H1 (cell line): ENCODE data around the gene ZNF641. TPM values are rescaled to one million over a fixed set of nuclear protein-coding genes. Genes with fewer than 3 reads are reported as not detected.

Experiments used
- CTCF ChIA-PET: fragments of 300-600 bp; sonication (Branson Sonifier 250); formaldehyde crosslinking; loops from one replicate; lab custom pipeline; 2021; ENCODE audit not compliant: partially characterized antibody; lab: Charles Lee
- POLR2A ChIA-PET: fragments of 300-600 bp; sonication (Branson Sonifier 250); formaldehyde crosslinking; loops from one replicate; lab custom pipeline; 2021; ENCODE audit warnings: inconsistent platforms; ENCODE audit not compliant: partially characterized antibody; lab: Charles Lee
- DNase-seq, 2 experiments: peaks; one replicate each; pipeline versions ENCODE4 v3.0.0 to v3.0.0-alpha.2; 2010 to 2022; ENCODE audit warnings: low spot score in 2 of 2, low read depth in 1 of 2, mixed read lengths in 1 of 2
- FAIRE-seq: peaks from 2 replicates; lab custom pipeline; 2011; peaks lifted over from hg19 to GRCh38; lab: Jason Lieb, UNC
- H2AFZ ChIP-seq: 2 replicates; pipeline ENCODE4 v1.8.1; 2012; ENCODE audit warnings: low read length, inconsistent platforms
- H2AK5ac ChIP-seq: 2 replicates; pipeline ENCODE4 v1.6.1; 2013; ENCODE audit warnings: low read depth, low read length
- H2BK120ac ChIP-seq: replicated peaks from 2 replicates; pipeline ENCODE3; 2013; ENCODE audit warnings: low read depth, low read length, inconsistent platforms
- H2BK12ac ChIP-seq: 2 replicates; pipeline ENCODE4 v1.6.1; 2013; ENCODE audit warnings: low read depth, low read length
- H2BK15ac ChIP-seq: 2 replicates; pipeline ENCODE4 v1.6.1; 2013; ENCODE audit warnings: low read length
- H2BK20ac ChIP-seq: 2 replicates; pipeline ENCODE4 v1.6.1; 2013; ENCODE audit warnings: low read length
- H2BK5ac ChIP-seq: 2 replicates; pipeline ENCODE4 v1.6.1; 2013; ENCODE audit warnings: low read depth, low read length
- H3K14ac ChIP-seq: 2 replicates; pipeline ENCODE4 v1.6.1; 2013; ENCODE audit warnings: inconsistent platforms; ENCODE audit not compliant: insufficient read length
- H3K18ac ChIP-seq: 2 replicates; pipeline ENCODE4 v1.6.1; 2013; ENCODE audit warnings: low read length; ENCODE audit errors: extremely low read depth
- H3K23ac ChIP-seq: 2 replicates; pipeline ENCODE4 v1.6.1; 2013; ENCODE audit warnings: inconsistent platforms; ENCODE audit not compliant: insufficient read length
- H3K23me2 ChIP-seq: 2 replicates; pipeline ENCODE4 v1.6.1; 2013; ENCODE audit warnings: low read depth, low read length
- H3K27ac ChIP-seq: 2 replicates; pipeline ENCODE4 v1.6.1; 2011; ENCODE audit warnings: low read depth, low read length, inconsistent platforms
- H3K27me3 ChIP-seq, 4 experiments: replicated peaks in 1 of 4; 1 replicate in 1 of 4; 2 replicates in 3 of 4; pipeline versions ENCODE4 v1.6.1 to v1.8.1; 2011 to 2013; ENCODE audit warnings: low read length in 3 of 4, mild to moderate bottlenecking in 3 of 4, inconsistent platforms in 2 of 4, mixed read lengths in 2 of 4, moderate library complexity in 1 of 4; ENCODE audit not compliant: control insufficient read depth in 3 of 4, insufficient read depth in 3 of 4; ENCODE audit errors: extremely low read depth in 1 of 4
- H3K36me3 ChIP-seq, 4 experiments: 2 replicates each; pipeline versions ENCODE4 v1.6.1 to v1.8.1; 2011 to 2013; ENCODE audit warnings: mild to moderate bottlenecking in 4 of 4, low read length in 3 of 4, moderate library complexity in 2 of 4, control low read depth in 1 of 4, inconsistent platforms in 1 of 4; ENCODE audit not compliant: insufficient read depth in 4 of 4, control insufficient read depth in 2 of 4
- H3K4ac ChIP-seq: replicated peaks from 2 replicates; pipeline ENCODE3; 2013; ENCODE audit warnings: low read length, low read depth, mixed read lengths, inconsistent platforms; ENCODE audit not compliant: insufficient read length
- H3K4me1 ChIP-seq, 4 experiments: replicated peaks in 1 of 4; 1 replicate in 1 of 4; 2 replicates in 3 of 4; pipeline versions ENCODE4 v1.6.1 to v1.8.1; 2011 to 2013; ENCODE audit warnings: low read length in 3 of 4, inconsistent platforms in 2 of 4, mixed read lengths in 1 of 4; ENCODE audit not compliant: insufficient read depth in 4 of 4, control insufficient read depth in 3 of 4
- H3K4me2 ChIP-seq, 2 experiments: 2 replicates each; pipeline versions ENCODE4 v1.6.1 to v1.8.1; 2011 to 2013; ENCODE audit warnings: low read depth in 2 of 2, low read length in 2 of 2, control low read depth in 1 of 2, inconsistent platforms in 1 of 2, mild to moderate bottlenecking in 1 of 2; ENCODE audit not compliant: insufficient read depth in 1 of 2
- H3K4me3 ChIP-seq, 4 experiments: fragments of 200-600, 300-600 bp in 1 of 4; sonication (generic), shearing (Covaris generic), sonication (Bioruptor Twin) in 1 of 4; 2 replicates each; pipeline versions ENCODE4 v1.5.1 to v1.8.1; 2011 to 2016; ENCODE audit warnings: low read length in 4 of 4, low read depth in 3 of 4, control low read depth in 2 of 4, inconsistent platforms in 2 of 4, mild to moderate bottlenecking in 2 of 4, mixed read lengths in 1 of 4, moderate library complexity in 1 of 4; ENCODE audit not compliant: insufficient read depth in 2 of 4; ENCODE audit errors: extremely low read depth in 1 of 4
- H3K56ac ChIP-seq: replicated peaks from 2 replicates; pipeline ENCODE3; 2013; ENCODE audit warnings: low read depth, mild to moderate bottlenecking, mixed read lengths, low read length, inconsistent platforms; ENCODE audit not compliant: insufficient read length
- H3K79me1 ChIP-seq: 2 replicates; pipeline ENCODE4 v1.6.1; 2013; ENCODE audit warnings: low read depth, low read length, control low read depth
- H3K79me2 ChIP-seq, 2 experiments: 2 replicates each; pipeline versions ENCODE4 v1.6.1 to v1.8.1; 2012 to 2013; ENCODE audit warnings: low read length in 2 of 2, mild to moderate bottlenecking in 2 of 2, inconsistent platforms in 1 of 2; ENCODE audit not compliant: insufficient read depth in 2 of 2, control insufficient read depth in 1 of 2
- H3K9ac ChIP-seq, 4 experiments: replicated peaks in 1 of 4; 1 replicate in 1 of 4; 2 replicates in 3 of 4; pipeline versions ENCODE4 v1.6.1 to v1.8.1; 2011 to 2013; ENCODE audit warnings: low read depth in 3 of 4, low read length in 3 of 4, control low read depth in 2 of 4, mild to moderate bottlenecking in 2 of 4, moderate library complexity in 2 of 4, inconsistent platforms in 1 of 4; ENCODE audit errors: extremely low read depth in 1 of 4
- H3K9me3 ChIP-seq, 2 experiments: 2 replicates each; pipeline versions ENCODE4 v1.6.1 to v1.8.1; 2012 to 2013; ENCODE audit warnings: mild to moderate bottlenecking in 2 of 2, moderate library complexity in 2 of 2, control low read depth in 1 of 2, inconsistent platforms in 1 of 2, low read depth in 1 of 2, low read length in 1 of 2, mixed read lengths in 1 of 2; ENCODE audit not compliant: insufficient read depth in 2 of 2
- H4K20me1 ChIP-seq, 2 experiments: replicated peaks in 1 of 2; 2 replicates each; pipeline versions ENCODE3 to v1.8.1; 2011 to 2013; ENCODE audit warnings: inconsistent platforms in 2 of 2, low read length in 2 of 2, mild to moderate bottlenecking in 1 of 2; ENCODE audit not compliant: insufficient read depth in 2 of 2, control insufficient read depth in 1 of 2
- H4K5ac ChIP-seq: 2 replicates; pipeline ENCODE4 v1.6.1; 2013; ENCODE audit warnings: low read length, low read depth, mixed read lengths, inconsistent platforms; ENCODE audit not compliant: insufficient read length
- H4K8ac ChIP-seq: 2 replicates; pipeline ENCODE4 v1.8.0; 2013; ENCODE audit warnings: mild to moderate bottlenecking, moderate library complexity, low read length, inconsistent platforms; ENCODE audit not compliant: insufficient read depth; ENCODE audit errors: extremely low read depth
- H4K91ac ChIP-seq: replicated peaks from 2 replicates; pipeline ENCODE3; 2013; ENCODE audit warnings: low read length, mixed read lengths, inconsistent platforms; ENCODE audit not compliant: insufficient read length
- CTBP2 ChIP-seq: IDR thresholded peaks from 2 replicates; pipeline ENCODE4 v1.7.0; 2011; ENCODE audit warnings: borderline replicate concordance, mild to moderate bottlenecking, moderate library complexity, mixed read lengths, low read length; ENCODE audit not compliant: insufficient read depth, insufficient read length
- EGR1 ChIP-seq: IDR thresholded peaks from 2 replicates; pipeline ENCODE4 v1.6.1; 2011; ENCODE audit warnings: low read depth, low read length, borderline replicate concordance
- EZH2 ChIP-seq: fragments of 200-600 bp; sonication (generic); IDR thresholded peaks from 2 replicates; pipeline ENCODE4 v1.7.1; 2012; ENCODE audit warnings: low read depth, mild to moderate bottlenecking, moderate library complexity, low read length, inconsistent platforms; ENCODE audit not compliant: severe bottlenecking
- FOSL1 ChIP-seq: IDR thresholded peaks from 2 replicates; pipeline ENCODE4 v1.6.1; 2011; ENCODE audit warnings: mild to moderate bottlenecking, low read depth, low read length, moderate library complexity; ENCODE audit not compliant: insufficient read depth
- GABPA ChIP-seq: IDR thresholded peaks from 2 replicates; pipeline ENCODE4 v1.6.1; 2011; ENCODE audit warnings: mild to moderate bottlenecking, low read length, moderate library complexity, borderline replicate concordance; ENCODE audit not compliant: insufficient read depth
- HDAC6 ChIP-seq: IDR thresholded peaks from one replicate; pipeline ENCODE4 v1.7.1; 2012; ENCODE audit warnings: low read depth, mild to moderate bottlenecking, inconsistent platforms, low read length, moderate library complexity
- PHF8 ChIP-seq: fragments of 200-600 bp; sonication (generic); conservative IDR thresholded peaks from 2 replicates; pipeline ENCODE4 v1.7.1; 2012; ENCODE audit warnings: low read depth, mild to moderate bottlenecking, inconsistent platforms, low read length, moderate library complexity
- RFX5 ChIP-seq: IDR thresholded peaks from 2 replicates; pipeline ENCODE4 v1.6.1; 2011; ENCODE audit warnings: low read depth, low read length, improper control_type of control experiment, borderline replicate concordance
- SIX5 ChIP-seq: IDR thresholded peaks from 2 replicates; pipeline ENCODE4 v1.6.1; 2011; ENCODE audit warnings: mild to moderate bottlenecking, low read depth, low read length
- WGBS, 2 experiments: shearing (Covaris generic) in 1 of 2; methylation state at CpG; one replicate each; pipeline versions ENCODE4 v1.1.6 to v1.1.7; 2013 to 2015; ENCODE audit warnings: low lambda C conversion rate in 2 of 2, mixed read lengths in 2 of 2, inconsistent platforms in 1 of 2, low coverage in 1 of 2, missing lambda C conversion rate in 1 of 2; ENCODE audit not compliant: insufficient replicate concordance in 2 of 2, insufficient coverage in 1 of 2, insufficient read length in 1 of 2; ENCODE audit errors: extremely low coverage in 1 of 2, missing lambda C conversion rate in 1 of 2; 5-methylcytosine and 5-hydroxymethylcytosine counted together
- polyA plus RNA-seq, 7 experiments: library from polyadenylated mRNA; depleted of rRNA in 3 of 7; stranded (reverse) in 5 of 7; unstranded in 2 of 7; fragments of >200 nt in 5 of 7; fragments of 200-250 nt in 2 of 7; gene quantifications; 1 replicate in 5 of 7; 2 replicates in 1 of 7; 4 replicates in 1 of 7; pipeline versions ENCODE4 v1.2.1 to v1.2.3, GENCODE V29; 2011 to 2013; ENCODE audit warnings: missing spikeins in 2 of 7, mixed read lengths in 2 of 7
- total RNA-seq: library from RNA; stranded (reverse); fragmentation: NEBNext Ultra II Directional; extraction: Animal tissue kit (Norgen Biotek cat#: 25700); gene quantifications from 2 replicates; pipeline ENCODE4 v1.2.1, GENCODE V29; 2021

The ZNF641 gene
- total and polyA plus RNA-seq, 2 of the 8 experiments (the other 6 are each of a cell fraction or from before 2014, with no cell fraction given), result 2.4 to 6.2 TPM

- H3K4me2 ChIP-seq, result no peak overlapping the region
- no peaks in the 10 kb centered on the region for H3K36me3 ChIP-seq
- TF ChIP-seq CTBP2, result no peak
- no peak for TF ChIP-seq PHF8
- no peak for TF ChIP-seq HDAC6
- no peak for TF ChIP-seq EZH2
- TF ChIP-seq EGR1, result no peak
- no peak for TF ChIP-seq FOSL1
- no peak for TF ChIP-seq GABPA
- TF ChIP-seq RFX5, result no peak
- TF ChIP-seq SIX5, result no peak
- H3K18ac ChIP-seq, result no peak overlapping the region
- H4K91ac ChIP-seq, result no peak overlapping the region
- no peak overlapping the region for H3K14ac ChIP-seq
- no peak overlapping the region for H2AK5ac ChIP-seq
- no peak overlapping the region for H2BK15ac ChIP-seq
- no peaks in the 10 kb centered on the region for H3K79me1 ChIP-seq
- FAIRE-seq, result no peak
- H2AFZ ChIP-seq, result no peak overlapping the region
- ChIA-PET POLR2A (interaction anchor here (1.0 kb wide), 1 partner anchor 25 kb away, joined by 3 read pairs; no protein-coding TSS in a partner anchor), CTCF (interaction anchor here (0.6 to 1.6 kb wide), 2 partner anchors 42 to 94 kb away, joined by 3 to 6 read pairs; no protein-coding TSS in a partner anchor)
- no peak overlapping the region for H4K5ac ChIP-seq
- DNase-seq, result no peak
- peaks cover 0 to 2% of the 10 kb centered on the region in 2 experiments; a peak in 1 of 4 replicates for H3K9me3 ChIP-seq
- H4K8ac ChIP-seq, result no peak overlapping the region
- WGBS, 2 experiments, result 81% methylated on average over 2 of the region's 2 CpGs; no CpG with 5 or more reads in 1 of the 2 experiments
- no peaks in the 10 kb centered on the region for H3K79me2 ChIP-seq
- H3K23ac ChIP-seq, result no peak overlapping the region
- H2BK120ac ChIP-seq, result no peak overlapping the region
- H3K4me1 ChIP-seq, result no peaks in the 10 kb centered on the region
- H3K56ac ChIP-seq, result no peak overlapping the region
- H3K23me2 ChIP-seq, result no peaks in the 10 kb centered on the region
- H2BK5ac ChIP-seq, result no peak overlapping the region
- H2BK12ac ChIP-seq, result no peak overlapping the region
- H3K9ac ChIP-seq, result no peak overlapping the region
- no peak overlapping the region for H3K4ac ChIP-seq
- H3K27ac ChIP-seq, result no peak overlapping the region
- no peaks in the 10 kb centered on the region for H4K20me1 ChIP-seq
- H2BK20ac ChIP-seq, result no peak overlapping the region
- no peaks in the 10 kb centered on the region for H3K27me3 ChIP-seq
- H3K4me3 ChIP-seq, result no peak overlapping the region
Observed at GRCh38 chr12:48336061-48336460, 14.7 kb downstream of the ZNF641 start.
